MCF 10A (cell line): ENCODE results near the gene ALDH4A1. TPM values are rescaled to one million over a fixed set of nuclear protein-coding genes. Genes with fewer than 3 reads are reported as not detected.

Source experiments
- BruUV-seq: library from RNA; stranded (reverse); fragments of 400-500 nt; replicated peaks from 2 replicates; lab custom pipeline; 2021; lab: Mats Ljungman, UMichigan
- CTCF ChIA-PET: fragments of 300-600 bp; sonication (Branson Sonifier 250); formaldehyde crosslinking; extraction: SDS; loops from one replicate; lab custom pipeline; 2021; ENCODE audit warnings: antibody characterized with exemption, inconsistent platforms; lab: Yijun Ruan, JAX
- POLR2A ChIA-PET: fragments of 300-600, 350-650 bp; sonication (Branson Sonifier 250); formaldehyde crosslinking; extraction: SDS; loops from one replicate; lab custom pipeline; 2020; ENCODE audit warnings: antibody characterized with exemption, inconsistent platforms; lab: Yijun Ruan, JAX
- DNase-seq: peaks from one replicate; pipeline ENCODE4 v3.0.0-alpha.2; 2018; ENCODE audit not compliant: unreplicated experiment
- H3K27ac Mint-ChIP-seq: one replicate; pipeline ENCODE4 v1.8.0; 2022; ENCODE audit warnings: mild to moderate bottlenecking, low read depth, mixed read lengths; ENCODE audit not compliant: unreplicated experiment
- H3K27me3 Mint-ChIP-seq: one replicate; pipeline ENCODE4 v1.8.0; 2022; ENCODE audit warnings: mixed read lengths; ENCODE audit not compliant: insufficient read depth, unreplicated experiment
- H3K36me3 Mint-ChIP-seq: one replicate; pipeline ENCODE4 v1.8.0; 2022; ENCODE audit warnings: mild to moderate bottlenecking, moderate library complexity, mixed read lengths; ENCODE audit not compliant: insufficient read depth, unreplicated experiment
- H3K4me1 Mint-ChIP-seq: one replicate; pipeline ENCODE4 v1.8.0; 2022; ENCODE audit warnings: mixed read lengths; ENCODE audit not compliant: insufficient read depth, unreplicated experiment
- H3K4me3 Mint-ChIP-seq: one replicate; pipeline ENCODE4 v1.8.0; 2022; ENCODE audit warnings: mild to moderate bottlenecking, moderate library complexity, mixed read lengths; ENCODE audit not compliant: unreplicated experiment
- H3K9me3 Mint-ChIP-seq: one replicate; pipeline ENCODE4 v1.8.0; 2022; ENCODE audit warnings: mixed read lengths; ENCODE audit not compliant: unreplicated experiment
- CTCF ChIP-seq: fragments of 200-600 bp; IDR thresholded peaks from one replicate; pipeline ENCODE4 v1.8.0; 2022; ENCODE audit warnings: antibody characterized with exemption, mild to moderate bottlenecking; ENCODE audit not compliant: unreplicated experiment
- intact Hi-C: fragments of 100-400 bp; cut with micrococcal nuclease; formaldehyde crosslinking; loops from 2 replicates; pipeline ENCODE4 v1.14.1; 2022
- total RNA-seq: library from RNA; stranded (reverse); gene quantifications from 2 replicates; pipeline ENCODE4 v1.2.3, GENCODE V29; 2022

ALDH4A1 gene
- total RNA-seq, 1 experiment from 2014 or later: 6.3 TPM

- peak overlapping the region; percentile 14 for H3K4me3 Mint-ChIP-seq
- no peak for TF ChIP-seq CTCF
- no TSS peak for BruUV-seq
- H3K27me3 Mint-ChIP-seq: no peaks in the 10 kb centered on the region
- ChIA-PET CTCF (interaction anchor here (0.6 to 0.7 kb wide), 3 partner anchors 9 to 136 kb away, joined by 3 read pairs; no protein-coding TSS in a partner anchor), POLR2A (interaction anchor here (0.7 to 3.4 kb wide), 7 partner anchors 14 to 127 kb away, joined by 3 to 27 read pairs (median 3); no protein-coding TSS in a partner anchor)
- no peaks in the 10 kb centered on the region for H3K9me3 Mint-ChIP-seq
- H3K27ac Mint-ChIP-seq: peak overlapping the region; percentile 88
- intact Hi-C loops: loop anchor here (2.0 kb wide), 1 partner anchor 25 kb away; no protein-coding TSS in a partner anchor
- peaks cover 49% of the 10 kb centered on the region for H3K4me1 Mint-ChIP-seq
- peak; percentile 48 for DNase-seq
- peaks cover 18% of the 10 kb centered on the region for H3K36me3 Mint-ChIP-seq
These were observed 45.9 kb upstream of the ALDH4A1 start for GRCh38 chr1:18948048-18948912.

GRCh38 chr1:18947570-18947969 lies 45.2 kb upstream of the ALDH4A1 start:
- Mint-ChIP-seq H3K36me3 (peaks cover 18% of the 10 kb centered on the region), H3K9me3 (no peaks in the 10 kb centered on the region), H3K27me3 (no peaks in the 10 kb centered on the region), H3K4me3 (no peak overlapping the region), H3K4me1 (peaks cover 49% of the 10 kb centered on the region), H3K27ac (peak overlapping the region; percentile 19)
- POLR2A ChIA-PET: no interaction called here
- DNase-seq: no peak
- CTCF ChIA-PET: interaction anchor here (0.8 to 1.2 kb wide), 2 partner anchors 38 to 148 kb away, joined by 3 to 4 read pairs; no protein-coding TSS in a partner anchor
- no peak for TF ChIP-seq CTCF
- intact Hi-C loops: no loop called here
- BruUV-seq: no TSS peak

- Mint-ChIP-seq H3K4me3 (no peak overlapping the region), H3K36me3 (peaks cover 14% of the 10 kb centered on the region), H3K4me1 (peaks cover 49% of the 10 kb centered on the region), H3K27ac (peak overlapping the region; percentile 19), H3K9me3 (no peaks in the 10 kb centered on the region), H3K27me3 (no peaks in the 10 kb centered on the region)
- no peak for DNase-seq
- ChIA-PET POLR2A (interaction anchor here (1.5 kb wide), 1 partner anchor 10 kb away, joined by 7 read pairs; the partner anchor contains the start of gene IFFO2), CTCF (interaction anchor here (0.8 to 1.5 kb wide), 3 partner anchors 34 to 149 kb away, joined by 3 to 4 read pairs (median 3); no protein-coding TSS in a partner anchor)
- intact Hi-C loops: no loop called here
- BruUV-seq: no TSS peak
- no peak for TF ChIP-seq CTCF
These were observed 44.4 kb upstream of the ALDH4A1 start for GRCh38 chr1:18946550-18947381.
